Astrocyte (in vitro differentiated cells and primary cell): Measurements from ENCODE around the gene SNCB. TPM values are rescaled to one million over a fixed set of nuclear protein-coding genes. Genes with fewer than 3 reads are reported as not detected.
A peak's percentile ranks its signal among the peaks of the same experiment; 100 is the strongest.

Experiments
- DNase-seq: peaks from one replicate; pipeline ENCODE4 v3.0.0-alpha.2; 2010; ENCODE audit warnings: low read depth
- FAIRE-seq: peaks from 2 replicates; lab custom pipeline; 2011; peaks lifted over from hg19 to GRCh38; lab: Jason Lieb, UNC
- H2AFZ ChIP-seq: 2 replicates; pipeline ENCODE4 v1.6.0; 2012; ENCODE audit warnings: low read depth, low read length, inconsistent platforms
- H3K27ac ChIP-seq: 2 replicates; pipeline ENCODE4 v1.5.1; 2011; ENCODE audit warnings: low read depth, low read length, inconsistent platforms
- H3K27me3 ChIP-seq: 2 replicates; pipeline ENCODE4 v1.6.0; 2011; ENCODE audit warnings: low read length, inconsistent platforms; ENCODE audit not compliant: insufficient read depth
- H3K36me3 ChIP-seq: 2 replicates; pipeline ENCODE4 v1.5.1; 2011; ENCODE audit warnings: low read length, inconsistent platforms; ENCODE audit not compliant: insufficient read depth
- H3K4me1 ChIP-seq: 2 replicates; pipeline ENCODE4 v1.5.1; 2011; ENCODE audit warnings: low read length, inconsistent platforms; ENCODE audit not compliant: insufficient read depth
- H3K4me2 ChIP-seq: 2 replicates; pipeline ENCODE4 v1.6.0; 2012; ENCODE audit warnings: low read length, inconsistent platforms
- H3K4me3 ChIP-seq: 2 replicates; pipeline ENCODE4 v1.5.1; 2011; ENCODE audit warnings: low read depth, mild to moderate bottlenecking, low read length, inconsistent platforms; ENCODE audit not compliant: insufficient read depth
- H3K79me2 ChIP-seq: 2 replicates; pipeline ENCODE4 v1.6.0; 2012; ENCODE audit warnings: mild to moderate bottlenecking, low read length, inconsistent platforms; ENCODE audit not compliant: insufficient read depth
- H3K9ac ChIP-seq: 2 replicates; pipeline ENCODE4 v1.6.0; 2012; ENCODE audit warnings: mild to moderate bottlenecking, low read length, inconsistent platforms
- H3K9me3 ChIP-seq: 2 replicates; pipeline ENCODE4 v1.5.1; 2012; ENCODE audit warnings: low read depth, mild to moderate bottlenecking, low read length, inconsistent platforms; ENCODE audit not compliant: insufficient read depth
- H4K20me1 ChIP-seq: 2 replicates; pipeline ENCODE4 v1.6.0; 2012; ENCODE audit warnings: low read length, inconsistent platforms; ENCODE audit not compliant: insufficient read depth
- H3K27ac Mint-ChIP-seq: one replicate; pipeline ENCODE4 v1.8.0; 2021; ENCODE audit warnings: mild to moderate bottlenecking, mixed read lengths; ENCODE audit not compliant: unreplicated experiment
- H3K27me3 Mint-ChIP-seq: one replicate; pipeline ENCODE4 v1.8.0; 2021; ENCODE audit warnings: low read depth, mixed read lengths; ENCODE audit not compliant: unreplicated experiment
- H3K36me3 Mint-ChIP-seq: one replicate; pipeline ENCODE4 v1.8.0; 2021; ENCODE audit warnings: low read depth, mixed read lengths; ENCODE audit not compliant: unreplicated experiment
- H3K4me1 Mint-ChIP-seq: one replicate; pipeline ENCODE4 v1.8.0; 2021; ENCODE audit warnings: low read depth, mixed read lengths; ENCODE audit not compliant: unreplicated experiment
- H3K4me3 Mint-ChIP-seq: one replicate; pipeline ENCODE4 v1.8.0; 2021; ENCODE audit warnings: mild to moderate bottlenecking, moderate library complexity, mixed read lengths; ENCODE audit not compliant: unreplicated experiment
- H3K9me3 Mint-ChIP-seq: one replicate; pipeline ENCODE4 v1.8.0; 2021; ENCODE audit warnings: mild to moderate bottlenecking, mixed read lengths; ENCODE audit not compliant: unreplicated experiment
- EZH2 ChIP-seq: IDR thresholded peaks from 2 replicates; pipeline ENCODE4 v1.6.1; 2012; ENCODE audit warnings: mild to moderate bottlenecking, low read length, inconsistent platforms; ENCODE audit not compliant: insufficient read depth
- total RNA-seq: library from RNA; stranded (reverse); gene quantifications from 2 replicates; pipeline ENCODE4 v1.2.1, GENCODE V29; 2021
- TF ChIP-seq, protein P1 (sequence below): IDR thresholded peaks from 2 replicates; pipeline ENCODE4 v1.5.1; 2011; ENCODE audit warnings: low read depth, mild to moderate bottlenecking, inconsistent platforms, low read length, moderate library complexity; ENCODE audit not compliant: insufficient read depth

The SNCB gene
- total RNA-seq, 1 donor from 2014 or later, result 3.4 TPM

DNA sequence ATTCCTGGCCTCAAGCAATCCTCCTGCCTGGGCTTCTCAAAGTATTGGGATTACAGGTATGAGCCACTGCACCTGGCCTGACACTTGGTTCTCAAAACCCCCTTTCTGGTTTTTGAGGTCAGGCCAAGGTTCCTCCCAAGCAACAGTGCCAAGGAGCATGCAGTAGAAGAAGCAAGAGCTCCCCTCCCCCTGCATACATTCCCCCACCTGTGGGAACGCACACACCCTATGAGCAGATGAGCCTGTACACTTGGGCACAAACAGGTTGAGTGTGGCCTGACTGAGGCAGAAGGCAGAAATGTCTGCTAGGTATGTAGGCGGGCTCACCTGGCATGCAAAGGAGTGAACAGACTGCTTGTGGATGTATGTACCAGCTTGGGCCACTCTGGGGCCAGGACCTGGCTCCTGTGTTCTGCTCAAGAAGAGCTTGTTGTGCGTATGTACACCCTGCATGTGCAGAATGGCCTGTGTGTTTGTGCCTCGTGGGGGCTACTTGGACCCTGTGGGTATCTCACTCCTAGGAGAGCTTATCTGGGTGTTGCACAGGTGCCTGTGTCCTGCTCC lies 22.1 kb downstream of the SNCB start:
- no peak overlapping the region for H2AFZ ChIP-seq
- no peaks in the 10 kb centered on the region for H3K36me3 ChIP-seq
- peak overlapping the region; percentile 93 for H3K4me3 Mint-ChIP-seq
- peaks cover 11% of the 10 kb centered on the region for H3K27me3 Mint-ChIP-seq
- H3K4me1 ChIP-seq, result peaks cover 6% of the 10 kb centered on the region
- peaks cover 14% of the 10 kb centered on the region for H3K4me1 Mint-ChIP-seq
- peaks cover 9% of the 10 kb centered on the region for H3K79me2 ChIP-seq
- TF ChIP-seq, protein P1, sequence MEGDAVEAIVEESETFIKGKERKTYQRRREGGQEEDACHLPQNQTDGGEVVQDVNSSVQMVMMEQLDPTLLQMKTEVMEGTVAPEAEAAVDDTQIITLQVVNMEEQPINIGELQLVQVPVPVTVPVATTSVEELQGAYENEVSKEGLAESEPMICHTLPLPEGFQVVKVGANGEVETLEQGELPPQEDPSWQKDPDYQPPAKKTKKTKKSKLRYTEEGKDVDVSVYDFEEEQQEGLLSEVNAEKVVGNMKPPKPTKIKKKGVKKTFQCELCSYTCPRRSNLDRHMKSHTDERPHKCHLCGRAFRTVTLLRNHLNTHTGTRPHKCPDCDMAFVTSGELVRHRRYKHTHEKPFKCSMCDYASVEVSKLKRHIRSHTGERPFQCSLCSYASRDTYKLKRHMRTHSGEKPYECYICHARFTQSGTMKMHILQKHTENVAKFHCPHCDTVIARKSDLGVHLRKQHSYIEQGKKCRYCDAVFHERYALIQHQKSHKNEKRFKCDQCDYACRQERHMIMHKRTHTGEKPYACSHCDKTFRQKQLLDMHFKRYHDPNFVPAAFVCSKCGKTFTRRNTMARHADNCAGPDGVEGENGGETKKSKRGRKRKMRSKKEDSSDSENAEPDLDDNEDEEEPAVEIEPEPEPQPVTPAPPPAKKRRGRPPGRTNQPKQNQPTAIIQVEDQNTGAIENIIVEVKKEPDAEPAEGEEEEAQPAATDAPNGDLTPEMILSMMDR, result no peak
- no peak for TF ChIP-seq EZH2
- peaks cover 41% of the 10 kb centered on the region for H4K20me1 ChIP-seq
- H3K4me2 ChIP-seq, result no peak overlapping the region
- H3K27ac Mint-ChIP-seq, result no peak overlapping the region
- H3K9me3 Mint-ChIP-seq, result no peaks in the 10 kb centered on the region
- DNase-seq, result no peak
- H3K27me3 ChIP-seq, result no peaks in the 10 kb centered on the region
- no peak for FAIRE-seq
- H3K4me3 ChIP-seq, result no peak overlapping the region
- H3K27ac ChIP-seq, result no peak overlapping the region
- H3K36me3 Mint-ChIP-seq, result no peaks in the 10 kb centered on the region
- no peaks in the 10 kb centered on the region for H3K9me3 ChIP-seq
- H3K9ac ChIP-seq, result no peak overlapping the region

GRCh38 chr5:176606875-176607274 lies 23.5 kb downstream of the SNCB start:
- H4K20me1 ChIP-seq, result peaks cover 53% of the 10 kb centered on the region
- peaks cover 19% of the 10 kb centered on the region for H3K27me3 Mint-ChIP-seq
- H3K9me3 Mint-ChIP-seq, result no peaks in the 10 kb centered on the region
- no peak overlapping the region for H3K27ac Mint-ChIP-seq
- no peaks in the 10 kb centered on the region for H3K36me3 Mint-ChIP-seq
- H2AFZ ChIP-seq, result no peak overlapping the region
- no peaks in the 10 kb centered on the region for H3K36me3 ChIP-seq
- DNase-seq (no peak), FAIRE-seq (no peak)
- H3K9ac ChIP-seq, result no peak overlapping the region
- H3K27ac ChIP-seq, result no peak overlapping the region
- peaks cover 10% of the 10 kb centered on the region for H3K4me1 Mint-ChIP-seq
- no peak overlapping the region for H3K4me3 Mint-ChIP-seq
- no peaks in the 10 kb centered on the region for H3K27me3 ChIP-seq
- H3K9me3 ChIP-seq, result no peaks in the 10 kb centered on the region
- peaks cover 9% of the 10 kb centered on the region for H3K79me2 ChIP-seq
- H3K4me1 ChIP-seq, result peaks cover 6% of the 10 kb centered on the region
- no peak overlapping the region for H3K4me2 ChIP-seq
- TF ChIP-seq EZH2, result no peak
- TF ChIP-seq, protein P1, result no peak
- H3K4me3 ChIP-seq, result no peak overlapping the region

DNA sequence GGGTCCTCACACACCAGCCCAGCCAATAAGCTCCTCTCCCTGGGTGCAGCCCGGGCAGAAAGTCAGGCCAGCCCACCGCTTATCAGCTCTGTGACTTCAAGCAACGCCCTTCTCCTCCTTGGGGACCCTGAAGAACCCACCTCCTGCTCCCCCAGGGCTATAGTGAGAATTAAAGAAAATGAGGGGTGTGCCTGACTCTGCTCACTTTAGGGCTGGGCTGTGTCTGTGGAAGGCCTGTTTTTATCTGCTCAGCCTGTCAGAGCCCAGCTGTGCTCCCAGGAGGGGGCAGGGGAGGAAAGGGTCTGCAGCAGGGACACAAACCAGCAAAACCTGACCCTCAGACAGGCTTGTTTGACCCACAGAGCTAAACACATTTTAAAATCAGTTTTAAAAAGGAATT lies 24.3 kb downstream of the SNCB start:
- Mint-ChIP-seq H3K27ac (no peak overlapping the region), H3K27me3 (peaks cover 23% of the 10 kb centered on the region), H3K4me3 (no peak overlapping the region), H3K4me1 (peaks cover 10% of the 10 kb centered on the region), H3K36me3 (no peaks in the 10 kb centered on the region), H3K9me3 (no peaks in the 10 kb centered on the region)
- Histone ChIP-seq H3K9me3 (no peaks in the 10 kb centered on the region), H3K36me3 (no peaks in the 10 kb centered on the region), H3K27ac (no peak overlapping the region), H3K4me1 (peaks cover 6% of the 10 kb centered on the region), H3K9ac (no peak overlapping the region), H3K4me2 (no peak overlapping the region), H4K20me1 (peaks cover 61% of the 10 kb centered on the region), H3K27me3 (no peaks in the 10 kb centered on the region), H2AFZ (no peak overlapping the region), H3K79me2 (peaks cover 9% of the 10 kb centered on the region), H3K4me3 (no peak overlapping the region)
- TF ChIP-seq, protein P1, result no peak
- TF ChIP-seq EZH2, result no peak
- FAIRE-seq (no peak), DNase-seq (no peak)
